ENCODE measurements around the gene ATP6V0B. TPM values are rescaled to one million over a fixed set of nuclear protein-coding genes. Genes with fewer than 3 reads are reported as not detected.

Gene ATP6V0B
- total and polyA plus RNA-seq, 9 of the 15 experiments (the other 6 are each of a cell fraction or from before 2014, with no cell fraction given) = 137 to 328 (median 220) TPM

DNA sequence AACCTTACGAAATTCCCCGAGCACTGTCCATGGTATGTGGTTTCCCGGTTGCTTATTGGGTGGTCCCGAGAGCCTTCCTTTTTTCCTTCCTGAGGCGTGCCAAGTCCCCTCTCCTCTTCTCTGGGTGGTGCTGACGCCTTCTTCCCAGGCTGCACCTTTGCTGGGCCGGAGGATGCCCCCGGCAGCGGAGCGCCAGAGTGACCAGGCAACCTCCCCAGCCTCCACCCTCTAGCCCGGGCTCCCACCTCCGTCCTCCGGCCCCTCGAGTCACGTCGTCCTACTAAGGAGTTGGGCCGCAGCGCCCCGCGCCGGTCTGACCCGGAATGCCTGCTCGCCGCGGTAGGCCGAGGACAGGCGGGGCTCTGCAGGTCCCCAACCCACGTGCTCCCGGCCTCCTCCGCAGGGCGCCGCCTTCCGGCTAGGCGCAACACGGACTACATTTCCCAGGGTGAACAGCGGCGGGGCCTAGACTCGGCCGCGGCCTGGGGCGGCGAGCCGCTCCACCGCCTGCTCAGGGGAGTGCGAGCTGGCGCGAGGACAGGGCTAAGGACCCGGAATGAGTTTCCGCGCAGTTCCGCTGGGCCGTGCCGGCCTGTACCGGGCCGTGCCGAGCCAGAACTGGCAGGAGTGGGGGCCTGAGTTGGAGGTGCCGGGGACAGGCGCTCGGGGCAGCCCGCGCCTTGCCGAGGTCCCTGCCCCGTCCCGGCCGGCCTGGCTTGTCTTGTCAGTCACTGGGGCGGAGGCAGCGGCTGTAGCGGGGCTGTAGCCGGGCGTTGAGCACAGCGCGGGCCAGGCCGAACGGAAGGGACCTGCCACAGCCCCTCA lies 28.3 kb upstream of the ATP6V0B start, which contains the start of gene IPO13 (continued):
- TF ChIP-seq RBM34 (IDR thresholded peaks at IDR 0.05; ENCODE audit: borderline replicate concordance, insufficient read depth, low read length) = peak; percentile 84; the same call in 1 of the 2 replicates
- TF ChIP-seq ZNF780A (CRISPR knock-in tag; IDR thresholded peaks at IDR 0.05) = no peak
- TF ChIP-seq, protein P1, sequence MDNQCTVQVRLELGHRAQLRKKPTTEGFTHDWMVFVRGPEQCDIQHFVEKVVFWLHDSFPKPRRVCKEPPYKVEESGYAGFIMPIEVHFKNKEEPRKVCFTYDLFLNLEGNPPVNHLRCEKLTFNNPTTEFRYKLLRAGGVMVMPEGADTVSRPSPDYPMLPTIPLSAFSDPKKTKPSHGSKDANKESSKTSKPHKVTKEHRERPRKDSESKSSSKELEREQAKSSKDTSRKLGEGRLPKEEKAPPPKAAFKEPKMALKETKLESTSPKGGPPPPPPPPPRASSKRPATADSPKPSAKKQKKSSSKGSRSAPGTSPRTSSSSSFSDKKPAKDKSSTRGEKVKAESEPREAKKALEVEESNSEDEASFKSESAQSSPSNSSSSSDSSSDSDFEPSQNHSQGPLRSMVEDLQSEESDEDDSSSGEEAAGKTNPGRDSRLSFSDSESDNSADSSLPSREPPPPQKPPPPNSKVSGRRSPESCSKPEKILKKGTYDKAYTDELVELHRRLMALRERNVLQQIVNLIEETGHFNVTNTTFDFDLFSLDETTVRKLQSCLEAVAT (IDR thresholded peaks at IDR 0.05) = peak in 1 of 2 experiments; percentile 54; a peak in 1 of 4 replicates
- TF ChIP-seq ZNF384 (IDR thresholded peaks at IDR 0.05; ENCODE audit: low read depth, low read length) = no peak
- no peak for TF ChIP-seq ZNF239 (CRISPR knock-in tag; IDR thresholded peaks at IDR 0.05)
- TF ChIP-seq RUNX1 (IDR thresholded peaks at IDR 0.05; ENCODE audit: low read depth) = no peak; the same call in 1 of the 2 replicates
- TF ChIP-seq, protein P2, sequence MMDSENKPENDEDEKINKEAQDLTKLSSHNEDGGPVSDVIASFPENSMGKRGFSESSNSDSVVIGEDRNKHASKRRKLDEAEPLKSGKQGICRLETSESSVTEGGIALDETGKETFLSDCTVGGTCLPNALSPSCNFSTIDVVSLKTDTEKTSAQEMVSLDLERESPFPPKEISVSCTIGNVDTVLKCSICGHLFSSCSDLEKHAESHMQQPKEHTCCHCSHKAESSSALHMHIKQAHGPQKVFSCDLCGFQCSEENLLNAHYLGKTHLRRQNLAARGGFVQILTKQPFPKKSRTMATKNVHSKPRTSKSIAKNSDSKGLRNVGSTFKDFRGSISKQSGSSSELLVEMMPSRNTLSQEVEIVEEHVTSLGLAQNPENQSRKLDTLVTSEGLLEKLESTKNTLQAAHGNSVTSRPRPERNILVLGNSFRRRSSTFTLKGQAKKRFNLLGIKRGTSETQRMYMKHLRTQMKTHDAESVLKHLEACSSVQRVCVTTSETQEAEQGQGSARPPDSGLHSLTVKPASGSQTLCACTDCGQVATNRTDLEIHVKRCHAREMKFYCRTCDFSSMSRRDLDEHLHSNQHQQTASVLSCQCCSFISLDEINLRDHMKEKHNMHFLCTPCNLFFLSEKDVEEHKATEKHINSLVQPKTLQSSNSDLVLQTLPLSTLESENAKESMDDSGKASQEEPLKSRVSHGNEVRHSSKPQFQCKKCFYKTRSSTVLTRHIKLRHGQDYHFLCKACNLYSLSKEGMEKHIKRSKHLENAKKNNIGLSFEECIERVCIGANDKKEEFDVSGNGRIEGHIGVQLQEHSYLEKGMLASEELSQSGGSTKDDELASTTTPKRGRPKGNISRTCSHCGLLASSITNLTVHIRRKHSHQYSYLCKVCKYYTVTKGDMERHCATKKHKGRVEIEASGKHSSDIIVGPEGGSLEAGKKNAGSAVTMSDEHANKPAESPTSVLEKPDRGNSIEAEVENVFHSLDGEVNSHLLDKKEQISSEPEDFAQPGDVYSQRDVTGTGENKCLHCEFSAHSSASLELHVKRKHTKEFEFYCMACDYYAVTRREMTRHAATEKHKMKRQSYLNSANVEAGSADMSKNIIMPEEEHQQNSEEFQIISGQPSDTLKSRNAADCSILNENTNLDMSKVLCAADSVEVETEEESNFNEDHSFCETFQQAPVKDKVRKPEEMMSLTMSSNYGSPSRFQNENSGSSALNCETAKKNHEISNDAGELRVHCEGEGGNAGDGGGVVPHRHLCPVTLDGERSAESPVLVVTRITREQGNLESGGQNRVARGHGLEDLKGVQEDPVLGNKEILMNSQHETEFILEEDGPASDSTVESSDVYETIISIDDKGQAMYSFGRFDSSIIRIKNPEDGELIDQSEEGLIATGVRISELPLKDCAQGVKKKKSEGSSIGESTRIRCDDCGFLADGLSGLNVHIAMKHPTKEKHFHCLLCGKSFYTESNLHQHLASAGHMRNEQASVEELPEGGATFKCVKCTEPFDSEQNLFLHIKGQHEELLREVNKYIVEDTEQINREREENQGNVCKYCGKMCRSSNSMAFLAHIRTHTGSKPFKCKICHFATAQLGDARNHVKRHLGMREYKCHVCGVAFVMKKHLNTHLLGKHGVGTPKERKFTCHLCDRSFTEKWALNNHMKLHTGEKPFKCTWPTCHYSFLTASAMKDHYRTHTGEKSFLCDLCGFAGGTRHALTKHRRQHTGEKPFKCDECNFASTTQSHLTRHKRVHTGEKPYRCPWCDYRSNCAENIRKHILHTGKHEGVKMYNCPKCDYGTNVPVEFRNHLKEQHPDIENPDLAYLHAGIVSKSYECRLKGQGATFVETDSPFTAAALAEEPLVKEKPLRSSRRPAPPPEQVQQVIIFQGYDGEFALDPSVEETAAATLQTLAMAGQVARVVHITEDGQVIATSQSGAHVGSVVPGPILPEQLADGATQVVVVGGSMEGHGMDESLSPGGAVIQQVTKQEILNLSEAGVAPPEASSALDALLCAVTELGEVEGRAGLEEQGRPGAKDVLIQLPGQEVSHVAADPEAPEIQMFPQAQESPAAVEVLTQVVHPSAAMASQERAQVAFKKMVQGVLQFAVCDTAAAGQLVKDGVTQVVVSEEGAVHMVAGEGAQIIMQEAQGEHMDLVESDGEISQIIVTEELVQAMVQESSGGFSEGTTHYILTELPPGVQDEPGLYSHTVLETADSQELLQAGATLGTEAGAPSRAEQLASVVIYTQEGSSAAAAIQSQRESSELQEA (IDR thresholded peaks at IDR 0.05; ENCODE audit: low read depth) = no peak
- peak; percentile 57 for TF ChIP-seq PML (IDR thresholded peaks at IDR 0.05; ENCODE audit: low read length)
- TF ChIP-seq SMAD4 (CRISPR knock-in tag; conservative IDR thresholded peaks at IDR 0.05) = peak; percentile 73
- TF ChIP-seq MEIS2 (IDR thresholded peaks at IDR 0.05; ENCODE audit: partially characterized antibody) = peak; percentile 78
- TF ChIP-seq EWSR1 (IDR thresholded peaks at IDR 0.05; ENCODE audit: borderline replicate concordance, low read depth, partially characterized antibody) = no peak
- no peak for TF ChIP-seq IRF2 (CRISPR knock-in tag; IDR thresholded peaks at IDR 0.05)

Measured in K562 (cell line).